ENCODE measurements around the gene IMMP2L. TPM values are rescaled to one million over a fixed set of nuclear protein-coding genes. Genes with fewer than 3 reads are reported as not detected.

The IMMP2L gene
- total RNA-seq, 1 donor from 2014 or later, result 17.8 TPM

DNA sequence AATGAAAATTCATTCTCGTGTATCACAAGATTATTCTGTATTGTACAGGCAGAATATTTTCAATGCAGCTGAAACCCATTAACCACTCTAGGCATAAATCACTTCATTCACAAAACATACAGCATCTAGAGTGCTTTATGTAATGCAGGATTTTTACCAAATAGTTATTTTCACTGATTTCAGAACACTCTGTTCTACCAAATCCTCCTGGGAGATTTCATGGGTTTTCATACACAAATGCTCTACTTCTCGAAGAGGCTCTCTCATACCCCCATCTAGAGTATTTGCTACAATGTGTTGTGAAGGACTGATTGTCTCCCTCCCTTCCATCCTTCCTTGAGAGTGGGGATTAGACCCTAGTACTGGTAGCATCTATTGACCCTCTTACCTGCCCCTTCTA is 680.6 kb downstream of the IMMP2L start:
- H3K27me3 ChIP-seq (ENCODE audit: low read depth), result no peaks in the 10 kb centered on the region
- H3K4me1 ChIP-seq, result peaks cover 3% of the 10 kb centered on the region
- no peak overlapping the region for H3K27ac ChIP-seq (replicated peaks)
- DNase-seq, result no peak
- H3K9me3 ChIP-seq (replicated peaks), result no peaks in the 10 kb centered on the region
- TF ChIP-seq, protein P1, sequence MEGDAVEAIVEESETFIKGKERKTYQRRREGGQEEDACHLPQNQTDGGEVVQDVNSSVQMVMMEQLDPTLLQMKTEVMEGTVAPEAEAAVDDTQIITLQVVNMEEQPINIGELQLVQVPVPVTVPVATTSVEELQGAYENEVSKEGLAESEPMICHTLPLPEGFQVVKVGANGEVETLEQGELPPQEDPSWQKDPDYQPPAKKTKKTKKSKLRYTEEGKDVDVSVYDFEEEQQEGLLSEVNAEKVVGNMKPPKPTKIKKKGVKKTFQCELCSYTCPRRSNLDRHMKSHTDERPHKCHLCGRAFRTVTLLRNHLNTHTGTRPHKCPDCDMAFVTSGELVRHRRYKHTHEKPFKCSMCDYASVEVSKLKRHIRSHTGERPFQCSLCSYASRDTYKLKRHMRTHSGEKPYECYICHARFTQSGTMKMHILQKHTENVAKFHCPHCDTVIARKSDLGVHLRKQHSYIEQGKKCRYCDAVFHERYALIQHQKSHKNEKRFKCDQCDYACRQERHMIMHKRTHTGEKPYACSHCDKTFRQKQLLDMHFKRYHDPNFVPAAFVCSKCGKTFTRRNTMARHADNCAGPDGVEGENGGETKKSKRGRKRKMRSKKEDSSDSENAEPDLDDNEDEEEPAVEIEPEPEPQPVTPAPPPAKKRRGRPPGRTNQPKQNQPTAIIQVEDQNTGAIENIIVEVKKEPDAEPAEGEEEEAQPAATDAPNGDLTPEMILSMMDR (IDR thresholded peaks at IDR 0.05; ENCODE audit: borderline replicate concordance), result no peak
- no peaks in the 10 kb centered on the region for H3K36me3 ChIP-seq
- intact Hi-C loops (cut with micrococcal nuclease), result no loop called here
- no peak overlapping the region for H3K4me3 ChIP-seq

- Histone ChIP-seq H3K4me1 (peaks cover 3% of the 10 kb centered on the region), H3K27me3 (ENCODE audit: low read depth) (no peaks in the 10 kb centered on the region), H3K36me3 (no peaks in the 10 kb centered on the region), H3K27ac (replicated peaks) (peak overlapping the region; percentile 3), H3K9me3 (replicated peaks) (no peaks in the 10 kb centered on the region), H3K4me3 (no peak overlapping the region)
- DNase-seq, result no peak
- TF ChIP-seq, protein P1 (IDR thresholded peaks at IDR 0.05; ENCODE audit: borderline replicate concordance), result no peak
- intact Hi-C loops (cut with micrococcal nuclease), result no loop called here
Observed at GRCh38 chr7:110880971-110881370, 681.3 kb downstream of the IMMP2L start.

DNA sequence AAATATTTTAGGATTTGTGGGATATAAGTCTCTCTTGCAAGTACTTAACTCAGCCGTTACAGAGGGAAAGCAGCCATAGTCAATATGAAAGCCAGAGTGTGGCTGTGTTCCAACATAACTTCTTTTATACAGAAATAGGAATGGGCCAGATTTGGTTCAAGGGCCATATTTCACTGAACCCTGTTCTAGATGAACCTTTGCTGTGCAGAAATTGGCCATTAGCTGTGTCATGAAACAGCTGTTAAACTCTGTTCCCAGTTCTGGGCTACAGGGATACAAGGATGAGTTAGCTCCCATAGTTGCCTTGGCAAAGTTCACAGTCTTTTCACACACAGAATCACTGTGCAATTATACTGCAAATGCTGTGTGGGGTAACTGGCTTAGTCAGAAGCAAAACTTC is 685.3 kb downstream of the IMMP2L start:
- no peak for DNase-seq
- no peaks in the 10 kb centered on the region for H3K36me3 ChIP-seq
- TF ChIP-seq, protein P1 (IDR thresholded peaks at IDR 0.05; ENCODE audit: borderline replicate concordance), result no peak
- no peak overlapping the region for H3K4me3 ChIP-seq
- H3K27me3 ChIP-seq (ENCODE audit: low read depth), result no peaks in the 10 kb centered on the region
- H3K4me1 ChIP-seq, result peaks cover 3% of the 10 kb centered on the region
- intact Hi-C loops (cut with micrococcal nuclease), result no loop called here
- no peaks in the 10 kb centered on the region for H3K9me3 ChIP-seq (replicated peaks)
- H3K27ac ChIP-seq (replicated peaks), result no peak overlapping the region

DNA sequence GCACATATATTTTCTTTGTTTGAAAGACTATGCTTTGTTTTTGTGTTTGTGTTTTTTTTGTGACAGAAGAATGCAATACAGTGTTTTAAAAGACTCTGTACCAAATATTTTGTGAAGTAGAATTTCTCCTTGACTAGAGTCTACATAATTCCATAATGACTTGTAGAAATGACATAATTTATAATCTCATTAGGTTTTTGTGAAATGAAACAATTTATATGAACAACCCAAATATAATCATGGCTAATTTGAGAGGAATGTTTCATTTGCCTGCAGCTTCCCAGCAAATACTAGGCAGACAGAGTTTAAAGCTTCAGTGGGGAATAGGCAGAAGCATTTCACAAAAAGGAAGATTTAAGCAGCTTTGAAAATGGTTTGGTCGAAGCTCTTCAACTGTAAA is 686.9 kb downstream of the IMMP2L start:
- DNase-seq, result no peak
- H3K4me3 ChIP-seq, result no peak overlapping the region
- H3K36me3 ChIP-seq, result no peaks in the 10 kb centered on the region
- no peaks in the 10 kb centered on the region for H3K4me1 ChIP-seq
- TF ChIP-seq, protein P1 (IDR thresholded peaks at IDR 0.05; ENCODE audit: borderline replicate concordance), result no peak
- intact Hi-C loops (cut with micrococcal nuclease), result no loop called here
- no peaks in the 10 kb centered on the region for H3K9me3 ChIP-seq (replicated peaks)
- no peaks in the 10 kb centered on the region for H3K27me3 ChIP-seq (ENCODE audit: low read depth)
- no peak overlapping the region for H3K27ac ChIP-seq (replicated peaks)

DNA sequence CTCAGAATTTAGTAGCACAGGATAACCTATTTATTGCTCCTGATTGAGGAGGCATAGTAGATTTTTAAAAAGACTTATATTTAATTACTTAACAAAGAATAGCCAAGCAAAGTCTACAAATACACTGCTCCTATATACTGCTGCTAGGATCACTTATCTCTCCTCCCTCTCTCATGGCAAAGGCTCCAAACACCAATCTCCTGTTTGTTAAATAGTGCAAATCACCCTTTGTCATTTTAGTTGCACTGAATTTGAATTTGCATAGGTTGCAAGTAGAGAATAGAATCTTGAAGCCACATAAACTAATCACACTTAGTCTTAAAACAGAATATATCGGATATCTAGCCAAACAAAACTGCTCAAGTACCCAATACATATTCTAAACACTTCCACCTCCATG is 690.4 kb downstream of the IMMP2L start:
- Histone ChIP-seq H3K4me1 (no peaks in the 10 kb centered on the region), H3K27ac (replicated peaks) (no peak overlapping the region), H3K36me3 (no peaks in the 10 kb centered on the region), H3K27me3 (ENCODE audit: low read depth) (no peaks in the 10 kb centered on the region), H3K4me3 (no peak overlapping the region), H3K9me3 (replicated peaks) (peaks cover 5% of the 10 kb centered on the region)
- TF ChIP-seq, protein P1 (IDR thresholded peaks at IDR 0.05; ENCODE audit: borderline replicate concordance), result no peak
- intact Hi-C loops (cut with micrococcal nuclease), result no loop called here
- DNase-seq, result no peak

DNA sequence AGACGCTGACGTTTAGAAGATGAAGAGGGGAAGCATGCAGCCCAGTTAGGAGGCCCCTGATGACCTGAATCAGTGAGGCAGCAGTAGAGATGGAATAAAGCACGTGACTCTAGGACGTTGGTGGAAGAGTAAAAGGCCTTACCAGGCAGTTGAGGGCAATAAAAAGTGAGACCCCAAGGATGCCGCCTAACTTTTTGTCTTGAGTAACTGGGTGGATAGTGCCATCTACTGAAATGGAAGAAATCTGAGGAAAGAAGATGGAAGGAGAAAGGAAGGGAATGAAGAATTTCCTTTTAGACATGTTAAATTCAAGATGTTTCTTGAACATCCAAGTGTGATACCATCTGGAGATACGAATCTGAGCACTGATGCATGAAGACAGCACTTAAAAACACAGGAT is 691.4 kb downstream of the IMMP2L start:
- Histone ChIP-seq H3K9me3 (replicated peaks) (peaks cover 6% of the 10 kb centered on the region), H3K4me3 (no peak overlapping the region), H3K27ac (replicated peaks) (no peak overlapping the region), H3K27me3 (ENCODE audit: low read depth) (no peaks in the 10 kb centered on the region), H3K4me1 (no peaks in the 10 kb centered on the region), H3K36me3 (no peaks in the 10 kb centered on the region)
- DNase-seq, result no peak
- intact Hi-C loops (cut with micrococcal nuclease), result no loop called here
- TF ChIP-seq, protein P1 (IDR thresholded peaks at IDR 0.05; ENCODE audit: borderline replicate concordance), result no peak

All from left ventricle myocardium inferior (tissue), 1 donor.